Measurements from ENCODE around the gene COX8A.

Gene COX8A

GRCh38 chr11:63986932-63987513 is 12.6 kb downstream of the COX8A start:
- TF ChIP-seq CTCF (IDR thresholded peaks at IDR 0.05; ENCODE audit: borderline replicate concordance, insufficient read depth, low read depth, low read length): no peak
- peak overlapping the region; percentile 100 for H3K4me3 ChIP-seq (ENCODE audit: low read depth, low read length)

DNA sequence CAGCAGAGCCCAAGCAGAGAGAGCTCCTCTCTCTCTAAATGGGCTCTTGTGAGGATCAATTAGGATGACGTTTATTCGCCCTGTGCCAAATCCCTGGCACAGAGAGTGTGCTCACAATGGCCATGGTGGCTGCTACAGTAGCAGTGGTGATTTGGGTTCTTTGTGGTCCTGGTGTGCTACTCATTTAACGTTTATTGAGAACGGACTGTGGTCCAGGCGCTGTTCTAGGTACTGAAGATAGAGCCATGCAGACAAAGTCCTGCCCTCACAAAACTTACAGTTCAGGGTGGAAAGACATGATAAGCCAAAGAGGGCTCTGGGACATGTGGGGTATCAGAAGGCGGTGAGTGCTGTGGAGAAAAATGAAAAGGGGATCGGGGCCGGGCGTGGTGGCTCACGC is 17.1 kb downstream of the COX8A start:
- TF ChIP-seq CTCF (IDR thresholded peaks at IDR 0.05; ENCODE audit: borderline replicate concordance, insufficient read depth, low read depth, low read length): no peak
- H3K4me3 ChIP-seq (ENCODE audit: low read depth, low read length): no peak overlapping the region

DNA sequence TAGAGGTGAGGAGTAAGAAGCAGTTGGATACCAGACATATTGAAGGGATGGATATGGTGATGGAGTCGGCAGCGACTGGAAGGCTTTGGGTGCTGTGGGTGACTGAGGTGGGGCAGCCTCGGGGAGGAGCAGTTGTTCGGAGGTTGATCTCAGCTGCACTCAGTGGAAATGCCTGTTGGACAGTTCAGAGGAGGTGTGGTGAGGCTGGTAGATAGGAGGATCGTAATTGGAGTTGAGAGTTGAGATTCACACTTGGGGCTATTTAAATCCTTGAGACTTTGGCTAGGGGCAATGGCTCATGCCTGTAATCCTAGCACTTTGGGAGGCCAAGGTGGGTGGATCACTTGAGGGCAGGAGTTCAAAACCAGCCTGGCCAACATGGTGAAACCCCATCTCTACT is 18.7 kb downstream of the COX8A start:
- H3K4me3 ChIP-seq (ENCODE audit: low read depth, low read length): no peak overlapping the region
- TF ChIP-seq CTCF (IDR thresholded peaks at IDR 0.05; ENCODE audit: borderline replicate concordance, insufficient read depth, low read depth, low read length): no peak

DNA sequence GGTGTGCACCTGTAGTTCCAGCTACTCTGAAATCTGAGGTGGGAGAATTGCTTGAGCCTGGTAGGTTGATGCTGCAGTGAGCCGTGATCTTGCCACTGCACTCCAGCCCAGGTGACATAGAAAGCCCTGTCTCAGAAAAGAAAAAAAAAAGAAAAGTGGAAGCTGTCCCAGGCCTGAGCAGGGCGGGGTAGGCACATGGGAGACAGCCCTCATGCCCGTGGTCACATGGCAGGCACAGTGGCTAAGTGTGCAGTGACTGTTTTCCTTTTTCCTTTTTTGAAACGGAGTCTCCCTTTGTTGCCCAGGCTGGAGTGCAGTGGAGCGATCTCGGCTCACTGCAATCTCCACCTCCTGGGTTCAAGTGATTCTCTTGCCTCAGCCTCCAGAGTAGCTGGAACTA is 19.6 kb downstream of the COX8A start:
- no peak for TF ChIP-seq CTCF (IDR thresholded peaks at IDR 0.05; ENCODE audit: borderline replicate concordance, insufficient read depth, low read depth, low read length)
- no peak overlapping the region for H3K4me3 ChIP-seq (ENCODE audit: low read depth, low read length)

GRCh38 chr11:63996512-63996911 is 22.1 kb downstream of the COX8A start:
- no peak for TF ChIP-seq CTCF (IDR thresholded peaks at IDR 0.05; ENCODE audit: borderline replicate concordance, insufficient read depth, low read depth, low read length)
- H3K4me3 ChIP-seq (ENCODE audit: low read depth, low read length): no peak overlapping the region

DNA sequence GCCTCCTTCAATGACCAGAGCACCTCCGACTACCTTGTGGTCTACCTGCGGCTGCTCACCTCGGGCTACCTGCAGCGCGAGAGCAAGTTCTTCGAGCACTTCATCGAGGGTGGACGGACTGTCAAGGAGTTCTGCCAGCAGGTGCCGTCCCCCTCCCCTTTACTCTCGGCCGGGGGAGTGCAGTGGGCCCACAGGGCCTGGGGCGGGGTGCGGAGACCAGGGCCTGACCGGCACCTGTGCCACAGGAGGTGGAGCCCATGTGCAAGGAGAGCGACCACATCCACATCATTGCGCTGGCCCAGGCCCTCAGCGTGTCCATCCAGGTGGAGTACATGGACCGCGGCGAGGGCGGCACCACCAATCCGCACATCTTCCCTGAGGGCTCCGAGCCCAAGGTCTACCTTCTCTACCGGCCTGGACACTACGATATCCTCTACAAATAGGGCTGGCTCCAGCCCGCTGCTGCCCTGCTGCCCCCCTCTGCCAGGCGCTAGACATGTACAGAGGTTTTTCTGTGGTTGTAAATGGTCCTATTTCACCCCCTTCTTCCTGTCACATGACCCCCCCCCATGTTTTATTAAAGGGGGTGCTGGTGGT is 22.8 kb downstream of the COX8A start:
- no peak for TF ChIP-seq CTCF (IDR thresholded peaks at IDR 0.05; ENCODE audit: borderline replicate concordance, insufficient read depth, low read depth, low read length)
- H3K4me3 ChIP-seq (ENCODE audit: low read depth, low read length): no peak overlapping the region

GRCh38 chr11:63997801-63998337 is 23.4 kb downstream of the COX8A start:
- TF ChIP-seq CTCF (IDR thresholded peaks at IDR 0.05; ENCODE audit: borderline replicate concordance, insufficient read depth, low read depth, low read length): no peak
- H3K4me3 ChIP-seq (ENCODE audit: low read depth, low read length): no peak overlapping the region

Data from GM12875 (cell line).